Ovary (tissue), 3 donors: ENCODE measurements around the gene ANTXRL.
"Not testable (repeated sequence)": the region's sequence is repeated elsewhere in the genome, so short reads cannot be mapped to it uniquely, and the experiment has no call there.

Experiments used
- POLR2A ChIP-seq: fragments of 450-650 bp; IDR thresholded peaks from one replicate; pipeline ENCODE4 v1.6.1; 2017; ENCODE audit warnings: antibody characterized with exemption, mild to moderate bottlenecking, moderate library complexity
- TF ChIP-seq, protein P1 (sequence below), 3 donors: fragments of 450-650 bp in 2 of 3; fragments of 200-600 bp in 1 of 3; IDR thresholded peaks; one replicate each; pipeline versions ENCODE4 v1.5.1 to v1.8.0; 2016 to 2022; ENCODE audit warnings: antibody characterized with exemption in 3 of 3, mild to moderate bottlenecking in 1 of 3
- donor health status: DM: no; HTN: no; CAD: no.

DNA sequence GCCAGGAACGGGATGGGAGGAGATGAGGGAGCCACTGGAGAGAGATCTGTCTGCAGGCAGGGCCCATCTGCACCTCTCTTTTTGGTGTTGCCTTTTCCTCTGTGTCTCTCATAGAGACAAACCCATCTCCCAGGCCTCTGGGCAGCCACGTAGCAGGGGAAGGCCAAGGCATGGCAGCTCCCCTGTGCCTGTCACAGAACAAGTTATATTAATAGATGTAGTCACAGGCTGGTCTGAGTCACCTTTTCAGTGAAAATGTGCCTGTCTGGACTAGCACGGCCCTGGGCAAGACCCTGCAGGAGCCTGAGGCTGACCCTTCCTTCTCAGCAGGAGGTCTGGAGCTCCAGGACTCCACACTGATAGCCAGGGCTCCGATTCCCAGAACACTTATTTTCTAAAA is 90.9 kb downstream of the ANTXRL start:
- TF ChIP-seq, protein P1, sequence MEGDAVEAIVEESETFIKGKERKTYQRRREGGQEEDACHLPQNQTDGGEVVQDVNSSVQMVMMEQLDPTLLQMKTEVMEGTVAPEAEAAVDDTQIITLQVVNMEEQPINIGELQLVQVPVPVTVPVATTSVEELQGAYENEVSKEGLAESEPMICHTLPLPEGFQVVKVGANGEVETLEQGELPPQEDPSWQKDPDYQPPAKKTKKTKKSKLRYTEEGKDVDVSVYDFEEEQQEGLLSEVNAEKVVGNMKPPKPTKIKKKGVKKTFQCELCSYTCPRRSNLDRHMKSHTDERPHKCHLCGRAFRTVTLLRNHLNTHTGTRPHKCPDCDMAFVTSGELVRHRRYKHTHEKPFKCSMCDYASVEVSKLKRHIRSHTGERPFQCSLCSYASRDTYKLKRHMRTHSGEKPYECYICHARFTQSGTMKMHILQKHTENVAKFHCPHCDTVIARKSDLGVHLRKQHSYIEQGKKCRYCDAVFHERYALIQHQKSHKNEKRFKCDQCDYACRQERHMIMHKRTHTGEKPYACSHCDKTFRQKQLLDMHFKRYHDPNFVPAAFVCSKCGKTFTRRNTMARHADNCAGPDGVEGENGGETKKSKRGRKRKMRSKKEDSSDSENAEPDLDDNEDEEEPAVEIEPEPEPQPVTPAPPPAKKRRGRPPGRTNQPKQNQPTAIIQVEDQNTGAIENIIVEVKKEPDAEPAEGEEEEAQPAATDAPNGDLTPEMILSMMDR (IDR thresholded peaks at IDR 0.05): not testable (repeated sequence)
- not testable (repeated sequence) for TF ChIP-seq POLR2A
